ENCODE data around the gene RSPO4. TPM values are rescaled to one million over a fixed set of nuclear protein-coding genes. Genes with fewer than 3 reads are reported as not detected.

The RSPO4 gene
- total and polyA plus RNA-seq, 2 donors (not counting 3 experiments of a cell fraction or from before 2014, with no cell fraction given): not detected

- H3K4me2 ChIP-seq (ENCODE audit: insufficient read depth, low read length): no peak overlapping the region
- POLR2A ChIA-PET: no interaction called here
Observed at GRCh38 chr20:931401-931800, 70.7 kb downstream of the RSPO4 start.

More at GRCh38 chr20:931401-931800, 70.7 kb downstream of the RSPO4 start:
- Histone ChIP-seq H3K9me3 (replicated peaks; ENCODE audit: control insufficient read depth, insufficient read depth, low read length) (no peaks in the 10 kb centered on the region), H3K4me3 (replicated peaks in 1 of 3; ENCODE audit: insufficient read depth in 1 of 3, low read depth in 1 of 3, low read length in 3 of 3) (no peak overlapping the region), H3K27ac (ENCODE audit: insufficient read depth, low read depth, low read length) (no peak overlapping the region), H3K27me3 (ENCODE audit: control insufficient read depth in 2 of 2, insufficient read depth in 2 of 2, low read length in 2 of 2) (peaks cover 0 to 2% of the 10 kb centered on the region in 2 experiments), H3K36me3 (ENCODE audit: control insufficient read depth in 2 of 2, extremely low read depth in 1 of 2, insufficient read depth in 2 of 2, low read length in 2 of 2) (no peaks in the 10 kb centered on the region), H4K20me1 (replicated peaks; ENCODE audit: control insufficient read depth, extremely low read depth, insufficient read depth, low read length) (no peaks in the 10 kb centered on the region), H2AFZ (ENCODE audit: low read depth, low read length) (no peak overlapping the region), H3K9ac (replicated peaks; ENCODE audit: extremely low read depth, insufficient read depth, low read length) (no peak overlapping the region), H3K9me1 (replicated peaks; ENCODE audit: control insufficient read depth, extremely low read depth, insufficient read depth, low read length) (no peaks in the 10 kb centered on the region), H3K4me1 (ENCODE audit: control insufficient read depth, extremely low read depth, insufficient read depth, low read length) (no peaks in the 10 kb centered on the region), H3K79me2 (ENCODE audit: control insufficient read depth, insufficient read depth, low read length) (no peaks in the 10 kb centered on the region)
- FAIRE-seq: no peak
- no peak for DNase-seq (ENCODE audit: low read depth, low spot score)
- TF ChIP-seq MYC (IDR thresholded peaks at IDR 0.05; ENCODE audit: low read depth, low read length) (no peak), MAX (IDR thresholded peaks at IDR 0.05; ENCODE audit: insufficient read depth, insufficient read length) (no peak), FOS (IDR thresholded peaks at IDR 0.05; ENCODE audit: borderline replicate concordance, insufficient read depth, low read length) (no peak), CTCF (IDR thresholded peaks at IDR 0.05; ENCODE audit: extremely low read depth in 1 of 2, insufficient read depth in 1 of 2, low read depth in 1 of 2, low read length in 2 of 2) (no peak), EZH2 (IDR thresholded peaks at IDR 0.05; ENCODE audit: borderline replicate concordance, low read depth, low read length, severe bottlenecking) (no peak), GATA2 (IDR thresholded peaks at IDR 0.05; ENCODE audit: insufficient read depth, insufficient read length, low read depth, low read length) (no peak), POLR2AphosphoS5 (IDR thresholded peaks at IDR 0.05; ENCODE audit: insufficient read depth, low read depth, low read length) (no peak), POLR2A (IDR thresholded peaks at IDR 0.05; ENCODE audit: low read depth, low read length) (no peak), JUN (IDR thresholded peaks at IDR 0.05; ENCODE audit: borderline replicate concordance, insufficient read depth, insufficient read length, low read depth) (no peak)
- intact Hi-C loops (cut with micrococcal nuclease): no loop called here
- dilution Hi-C loops (cut with MboI; ENCODE audit: extremely low pct_ligation_motif_present, low sequenced_read_pairs): no loop called here
- BruUV-seq (replicated peaks): no TSS peak
- CTCF ChIA-PET: no interaction called here
